ENCODE results near the gene MRPS17.
A peak's percentile ranks its signal among the peaks of the same experiment; 100 is the strongest.

Gene MRPS17

GRCh38 chr7:55973747-55974250 is 22.1 kb downstream of the MRPS17 start:
- DNase-seq = no peak

GRCh38 chr7:55975988-55976633 is 24.4 kb downstream of the MRPS17 start:
- DNase-seq = peak; percentile 93

- peak; percentile 30 for DNase-seq
Observed at GRCh38 chr7:55977831-55978230, 26.2 kb downstream of the MRPS17 start.

GRCh38 chr7:55980266-55980665 is 28.6 kb downstream of the MRPS17 start:
- no peak for DNase-seq

- DNase-seq = no peak
Observed at GRCh38 chr7:55983537-55983936, 31.9 kb downstream of the MRPS17 start.

- DNase-seq = no peak
Observed at GRCh38 chr7:55992346-55992745, 40.7 kb downstream of the MRPS17 start.

GRCh38 chr7:55996856-55997500 is 45.3 kb downstream of the MRPS17 start:
- DNase-seq = no peak

GRCh38 chr7:56003749-56004148 is 52.1 kb downstream of the MRPS17 start:
- no peak for DNase-seq

Measured in NCI-H146 (cell line).